H7 (cell line): ENCODE measurements around the gene FHIT. TPM values are rescaled to one million over a fixed set of nuclear protein-coding genes. Genes with fewer than 3 reads are reported as not detected.

ENCODE experiments used
- DNase-seq: peaks from one replicate; pipeline ENCODE4 v3.0.0; 2012
- H3K27me3 ChIP-seq: 2 replicates; pipeline ENCODE4 v1.6.0; 2011; ENCODE audit warnings: mild to moderate bottlenecking, low read length; ENCODE audit not compliant: control insufficient read depth, insufficient read depth
- H3K36me3 ChIP-seq: replicated peaks from 2 replicates; pipeline ENCODE4 v1.5.1; 2011; ENCODE audit warnings: low read length; ENCODE audit not compliant: control insufficient read depth, insufficient read depth
- H3K4me3 ChIP-seq: 2 replicates; pipeline ENCODE4 v1.5.1; 2011; ENCODE audit warnings: low read depth, mild to moderate bottlenecking, control low read depth, low read length, moderate library complexity; ENCODE audit not compliant: insufficient read depth
- total RNA-seq: library from RNA; depleted of rRNA; stranded (reverse); fragments of >200 nt; shearing (Covaris generic); gene quantifications from 2 replicates; pipeline ENCODE4 v1.2.3, GENCODE V29; 2014

Gene FHIT
- total RNA-seq, 1 experiment from 2014 or later: 2.1 TPM

GRCh38 chr3:59777667-59778077 is 1473.6 kb downstream of the FHIT start:
- no peak for DNase-seq
- no peaks in the 10 kb centered on the region for H3K36me3 ChIP-seq
- no peak overlapping the region for H3K4me3 ChIP-seq
- H3K27me3 ChIP-seq: no peaks in the 10 kb centered on the region

GRCh38 chr3:59777066-59777465 is 1474.2 kb downstream of the FHIT start:
- Histone ChIP-seq H3K4me3 (no peak overlapping the region), H3K36me3 (no peaks in the 10 kb centered on the region), H3K27me3 (no peaks in the 10 kb centered on the region)
- DNase-seq: no peak

DNA sequence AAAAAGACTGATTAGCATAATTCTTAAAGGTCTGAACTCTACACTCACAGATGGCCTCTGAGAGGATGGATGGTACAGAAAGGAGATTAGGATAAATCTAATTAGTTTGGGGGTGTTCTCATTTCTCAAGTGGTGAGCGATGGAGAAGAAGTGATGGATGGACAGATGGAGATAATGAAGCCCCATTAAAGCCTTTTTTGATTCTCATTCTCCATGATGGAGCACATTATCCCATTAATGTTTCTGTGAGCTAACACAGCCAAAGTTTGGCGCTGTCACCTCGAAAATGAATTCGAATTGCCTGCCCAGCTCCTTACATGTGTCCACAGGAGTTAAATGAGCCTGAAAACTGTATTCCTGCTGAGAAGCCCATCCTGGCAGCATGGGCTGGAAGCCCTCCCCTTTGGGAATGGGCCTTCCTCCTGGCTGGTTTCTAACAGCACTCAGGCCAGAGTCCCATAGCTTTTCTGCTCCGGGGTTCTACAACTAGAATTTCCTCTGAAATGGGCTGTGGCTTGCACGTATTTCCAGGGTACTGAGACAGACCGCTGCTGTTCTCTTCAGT is 1475.4 kb downstream of the FHIT start:
- no peaks in the 10 kb centered on the region for H3K27me3 ChIP-seq
- no peak for DNase-seq
- H3K36me3 ChIP-seq: no peaks in the 10 kb centered on the region
- H3K4me3 ChIP-seq: no peak overlapping the region

- Histone ChIP-seq H3K36me3 (no peaks in the 10 kb centered on the region), H3K4me3 (no peak overlapping the region), H3K27me3 (no peaks in the 10 kb centered on the region)
- DNase-seq: no peak
These were observed 1476.1 kb downstream of the FHIT start for GRCh38 chr3:59775106-59775505.

- no peak overlapping the region for H3K4me3 ChIP-seq
- DNase-seq: no peak
- H3K36me3 ChIP-seq: no peaks in the 10 kb centered on the region
- no peaks in the 10 kb centered on the region for H3K27me3 ChIP-seq
These were observed 1476.6 kb downstream of the FHIT start for GRCh38 chr3:59774634-59775033.

- no peak overlapping the region for H3K4me3 ChIP-seq
- DNase-seq: no peak
These were observed 1477.3 kb downstream of the FHIT start for GRCh38 chr3:59774000-59774399.

DNA sequence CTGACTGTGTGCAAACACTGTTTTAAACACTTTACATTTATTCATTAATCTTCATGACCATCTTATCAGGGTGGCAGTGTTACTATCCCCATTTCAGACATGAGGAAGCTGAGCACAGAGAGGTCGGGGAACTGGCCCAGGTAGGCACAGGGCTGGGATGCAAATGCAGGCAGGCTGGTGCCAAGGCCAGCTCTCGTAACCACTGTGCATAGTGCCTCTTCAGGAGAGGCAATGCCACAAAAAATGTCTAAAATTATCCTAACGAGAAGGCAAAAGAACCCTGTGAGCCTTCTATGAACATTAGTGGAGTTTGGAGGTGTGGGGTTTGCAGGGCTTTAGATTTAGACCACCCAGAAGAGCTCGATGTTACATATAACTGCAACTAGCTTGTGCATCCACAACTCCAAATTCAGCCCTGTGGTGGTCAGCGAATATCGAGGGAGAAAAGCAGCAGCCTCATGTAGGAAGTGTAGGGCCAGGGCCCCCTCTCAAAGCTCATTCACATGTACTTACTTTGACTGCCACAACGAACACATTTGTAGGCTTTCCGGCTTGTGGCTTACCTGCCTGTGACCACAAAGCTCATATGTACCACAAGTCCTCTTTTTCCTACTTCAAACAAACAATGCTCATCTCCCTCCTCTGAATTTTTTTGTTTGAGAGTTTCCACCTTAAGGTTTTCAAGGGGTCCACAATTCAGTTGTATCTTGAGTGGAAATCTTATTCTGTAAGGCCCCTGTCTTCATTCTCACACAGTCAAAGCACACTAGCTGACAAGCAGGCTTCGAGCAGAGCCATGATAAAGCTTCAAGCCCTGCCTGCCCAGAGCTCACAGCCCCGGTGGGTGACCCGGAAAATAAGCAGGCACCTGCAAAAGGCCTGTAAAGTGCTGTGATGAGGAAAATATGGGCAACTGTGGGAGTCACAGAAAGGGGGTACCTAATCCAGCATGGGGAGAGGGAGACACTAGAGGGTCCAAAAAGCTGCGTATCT is 1478.5 kb downstream of the FHIT start:
- H3K27me3 ChIP-seq: no peaks in the 10 kb centered on the region
- no peak for DNase-seq
- no peak overlapping the region for H3K4me3 ChIP-seq
- no peaks in the 10 kb centered on the region for H3K36me3 ChIP-seq

More at GRCh38 chr3:59774000-59774399, 1477.3 kb downstream of the FHIT start:
- Histone ChIP-seq H3K36me3 (no peaks in the 10 kb centered on the region), H3K27me3 (no peaks in the 10 kb centered on the region)

- no peaks in the 10 kb centered on the region for H3K27me3 ChIP-seq
- DNase-seq: no peak
- no peak overlapping the region for H3K4me3 ChIP-seq
- H3K36me3 ChIP-seq: no peaks in the 10 kb centered on the region
These were observed 1479.5 kb downstream of the FHIT start for GRCh38 chr3:59771768-59772181.

DNA sequence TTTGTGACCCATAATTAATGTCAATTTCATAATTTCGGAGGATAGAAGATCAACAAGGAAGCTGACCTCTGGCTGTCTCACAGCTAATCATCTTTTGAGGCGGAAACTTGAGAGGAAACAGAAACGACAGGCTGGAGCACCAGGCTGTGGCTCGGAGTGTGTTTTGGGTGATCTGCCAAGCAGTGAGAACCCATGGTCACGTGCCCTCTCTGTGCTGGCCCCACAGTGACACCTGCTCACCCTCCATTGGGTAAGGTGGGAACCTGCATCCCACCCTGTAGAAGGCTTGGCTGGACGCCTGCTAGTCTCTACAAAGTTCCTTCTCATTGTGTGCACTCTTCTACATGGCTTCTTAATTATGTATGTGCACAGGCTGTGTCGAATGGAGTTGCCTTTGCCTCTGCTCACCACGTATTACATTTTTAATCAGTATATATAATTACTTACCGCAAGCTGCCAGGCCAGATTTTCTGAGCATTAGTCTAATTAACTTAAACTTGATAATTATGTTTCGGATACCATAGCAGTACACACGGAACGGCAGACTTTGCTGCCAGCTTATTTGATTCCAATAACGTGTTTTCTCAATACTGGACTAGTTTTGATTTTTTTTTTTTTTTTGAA is 1482.0 kb downstream of the FHIT start:
- no peaks in the 10 kb centered on the region for H3K27me3 ChIP-seq
- no peak overlapping the region for H3K4me3 ChIP-seq
- no peak for DNase-seq
- no peaks in the 10 kb centered on the region for H3K36me3 ChIP-seq

- no peak for DNase-seq
- Histone ChIP-seq H3K4me3 (no peak overlapping the region), H3K27me3 (no peaks in the 10 kb centered on the region), H3K36me3 (no peaks in the 10 kb centered on the region)
These were observed 1484.9 kb downstream of the FHIT start for GRCh38 chr3:59766200-59766872.

- Histone ChIP-seq H3K4me3 (no peak overlapping the region), H3K27me3 (no peaks in the 10 kb centered on the region), H3K36me3 (no peaks in the 10 kb centered on the region)
- no peak for DNase-seq
These were observed 1487.1 kb downstream of the FHIT start for GRCh38 chr3:59764171-59764570.

- DNase-seq: no peak
- Histone ChIP-seq H3K27me3 (no peaks in the 10 kb centered on the region), H3K36me3 (no peaks in the 10 kb centered on the region), H3K4me3 (no peak overlapping the region)
These were observed 1488.3 kb downstream of the FHIT start for GRCh38 chr3:59762941-59763340.

GRCh38 chr3:59759298-59760031 is 1491.8 kb downstream of the FHIT start:
- Histone ChIP-seq H3K4me3 (no peak overlapping the region), H3K27me3 (no peaks in the 10 kb centered on the region), H3K36me3 (no peaks in the 10 kb centered on the region)
- DNase-seq: no peak

- H3K27me3 ChIP-seq: no peaks in the 10 kb centered on the region
- DNase-seq: no peak
- H3K36me3 ChIP-seq: no peaks in the 10 kb centered on the region
- H3K4me3 ChIP-seq: no peak overlapping the region
These were observed 1492.6 kb downstream of the FHIT start for GRCh38 chr3:59758672-59759071.
